ENCODE results near the gene DHX34.

The DHX34 gene

DNA sequence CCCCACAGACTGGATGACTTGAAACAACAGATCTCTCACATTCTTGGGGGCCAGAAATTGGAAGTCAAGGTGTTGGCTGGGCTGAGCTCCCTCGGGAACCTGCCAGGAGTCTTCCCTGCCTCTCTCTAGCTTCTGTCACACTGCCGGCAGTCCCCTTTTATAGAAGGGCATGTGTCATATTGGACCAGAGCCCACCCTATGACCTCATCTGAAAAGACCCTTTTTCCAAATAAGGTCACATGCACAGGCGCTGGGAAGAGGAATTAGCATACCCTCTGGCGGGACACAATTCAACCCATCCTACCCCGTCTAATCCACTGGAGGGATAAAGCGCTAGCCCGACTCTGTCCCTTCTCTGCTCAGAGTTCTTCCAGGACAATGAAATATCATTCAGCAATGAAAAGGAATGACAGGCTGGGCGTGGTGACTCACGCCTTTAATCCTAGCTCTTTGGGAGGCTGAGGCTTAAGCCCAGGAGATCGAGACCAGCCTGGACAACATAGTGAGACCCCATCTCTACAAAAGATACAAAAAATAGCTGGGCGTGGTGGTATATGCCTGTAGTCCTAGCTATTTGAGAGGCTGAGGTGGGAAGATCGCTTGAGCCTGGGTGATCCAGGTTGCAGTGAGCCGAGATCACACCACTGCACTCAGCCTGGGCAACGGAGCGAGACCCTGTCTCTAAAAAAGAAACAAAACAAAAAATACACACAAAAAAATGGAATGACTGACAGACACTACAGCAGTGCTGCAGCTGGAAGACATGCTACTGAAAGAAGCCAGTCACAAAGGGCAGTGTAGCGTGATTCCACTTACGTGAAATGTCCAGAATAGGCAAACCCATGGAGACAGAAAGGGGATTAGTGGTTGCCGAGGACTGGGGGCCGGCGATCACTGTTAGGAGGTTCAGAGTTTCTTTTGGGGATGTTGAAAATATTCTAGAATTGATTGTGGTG is 41.7 kb downstream of the DHX34 start:
- no peak for DNase-seq
- no peaks in the 10 kb centered on the region for H3K27me3 ChIP-seq (ENCODE audit: insufficient read depth, low read length, poor library complexity)
- WGBS (ENCODE audit: extremely low coverage, insufficient coverage, low lambda C conversion rate) = no CpG with 5 or more reads among the region's 20 CpGs
- no peak overlapping the region for H3K23ac ChIP-seq (ENCODE audit: low read length)
- no peak overlapping the region for H3K4me3 ChIP-seq (ENCODE audit: low read length)
- H3K4me1 ChIP-seq (ENCODE audit: control insufficient read depth, low read depth, low read length) = no peaks in the 10 kb centered on the region
- peak overlapping the region; percentile 77 for H3K27ac ChIP-seq (ENCODE audit: low read depth, low read length)
- no peak overlapping the region for H2AK5ac ChIP-seq (ENCODE audit: low read length)
- no peaks in the 10 kb centered on the region for H3K79me1 ChIP-seq (ENCODE audit: low read length)
- peak overlapping the region; percentile 66 for H2BK15ac ChIP-seq (replicated peaks; ENCODE audit: low read depth)
- H4K5ac ChIP-seq (ENCODE audit: low read length) = no peak overlapping the region
- no peak overlapping the region for H4K8ac ChIP-seq (ENCODE audit: low read depth, low read length)
- H2BK5ac ChIP-seq (ENCODE audit: low read length) = peak overlapping the region; percentile 38
- H3K4me2 ChIP-seq (ENCODE audit: low read length) = no peak overlapping the region
- H2BK120ac ChIP-seq (ENCODE audit: low read depth, low read length) = no peak overlapping the region
- H3K4ac ChIP-seq (ENCODE audit: low read depth, low read length) = peak overlapping the region; percentile 71
- no peaks in the 10 kb centered on the region for H3K79me2 ChIP-seq (ENCODE audit: control insufficient read depth, insufficient read depth, low read length)
- H3K9ac ChIP-seq (ENCODE audit: low read length) = no peak overlapping the region
- H3K56ac ChIP-seq (ENCODE audit: low read length) = peak overlapping the region; percentile 56
- H3K36me3 ChIP-seq (ENCODE audit: control insufficient read depth, insufficient read depth, low read length) = no peaks in the 10 kb centered on the region
- H3K18ac ChIP-seq (ENCODE audit: low read length) = peak overlapping the region; percentile 7

DNA sequence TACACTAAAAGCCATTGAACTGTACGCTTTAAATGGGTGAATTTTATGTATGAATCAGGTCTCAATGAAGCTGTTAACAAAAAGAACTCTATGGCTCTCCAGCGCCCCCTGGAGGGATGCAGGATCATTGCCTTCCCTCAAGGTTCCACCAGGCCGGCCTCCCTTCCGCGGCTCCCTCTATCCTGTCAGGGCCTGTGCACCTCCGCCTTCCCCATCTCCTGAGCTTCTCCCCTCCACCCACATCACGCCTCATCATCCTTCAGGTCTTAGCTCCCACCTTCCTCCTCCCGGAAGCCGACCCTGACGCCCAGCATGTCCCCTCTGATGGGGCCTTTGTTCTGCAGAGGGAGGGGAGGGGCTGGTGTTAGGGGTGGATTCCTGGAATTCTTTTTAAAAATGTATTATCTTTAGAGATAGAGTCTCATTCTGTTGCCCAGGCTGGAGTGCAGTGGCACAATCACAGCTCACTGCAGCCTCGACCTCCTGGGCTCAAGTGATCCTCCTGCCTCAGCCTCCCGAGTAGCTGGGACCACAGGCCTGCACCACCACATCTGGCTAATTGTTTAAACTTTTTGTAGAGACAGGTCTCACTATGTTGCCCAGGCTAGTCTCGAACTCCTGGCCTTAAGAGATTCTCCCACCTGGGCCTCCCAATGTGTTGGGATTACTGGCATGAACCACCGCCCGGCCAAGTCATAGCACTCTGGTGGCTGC is 42.6 kb downstream of the DHX34 start:
- Histone ChIP-seq H3K4me2 (ENCODE audit: low read length) (no peak overlapping the region), H4K8ac (ENCODE audit: low read depth, low read length) (no peak overlapping the region), H2AK5ac (ENCODE audit: low read length) (no peak overlapping the region), H3K18ac (ENCODE audit: low read length) (peak overlapping the region; percentile 98), H3K36me3 (ENCODE audit: control insufficient read depth, insufficient read depth, low read length) (no peaks in the 10 kb centered on the region), H3K4ac (ENCODE audit: low read depth, low read length) (peak overlapping the region; percentile 88), H3K4me3 (ENCODE audit: low read length) (no peak overlapping the region), H3K56ac (ENCODE audit: low read length) (peak overlapping the region; percentile 34), H3K9ac (ENCODE audit: low read length) (no peak overlapping the region), H3K4me1 (ENCODE audit: control insufficient read depth, low read depth, low read length) (no peaks in the 10 kb centered on the region), H2BK15ac (replicated peaks; ENCODE audit: low read depth) (no peak overlapping the region), H3K27ac (ENCODE audit: low read depth, low read length) (peak overlapping the region; percentile 85), H3K79me1 (ENCODE audit: low read length) (no peaks in the 10 kb centered on the region), H2BK120ac (ENCODE audit: low read depth, low read length) (no peak overlapping the region), H2BK5ac (ENCODE audit: low read length) (peak overlapping the region; percentile 93), H4K5ac (ENCODE audit: low read length) (peak overlapping the region; percentile 87), H3K23ac (ENCODE audit: low read length) (no peak overlapping the region), H3K79me2 (ENCODE audit: control insufficient read depth, insufficient read depth, low read length) (no peaks in the 10 kb centered on the region), H3K27me3 (ENCODE audit: insufficient read depth, low read length, poor library complexity) (no peaks in the 10 kb centered on the region)
- WGBS (ENCODE audit: extremely low coverage, insufficient coverage, low lambda C conversion rate) = no CpG with 5 or more reads among the region's 15 CpGs
- DNase-seq = peak; percentile 99

DNA sequence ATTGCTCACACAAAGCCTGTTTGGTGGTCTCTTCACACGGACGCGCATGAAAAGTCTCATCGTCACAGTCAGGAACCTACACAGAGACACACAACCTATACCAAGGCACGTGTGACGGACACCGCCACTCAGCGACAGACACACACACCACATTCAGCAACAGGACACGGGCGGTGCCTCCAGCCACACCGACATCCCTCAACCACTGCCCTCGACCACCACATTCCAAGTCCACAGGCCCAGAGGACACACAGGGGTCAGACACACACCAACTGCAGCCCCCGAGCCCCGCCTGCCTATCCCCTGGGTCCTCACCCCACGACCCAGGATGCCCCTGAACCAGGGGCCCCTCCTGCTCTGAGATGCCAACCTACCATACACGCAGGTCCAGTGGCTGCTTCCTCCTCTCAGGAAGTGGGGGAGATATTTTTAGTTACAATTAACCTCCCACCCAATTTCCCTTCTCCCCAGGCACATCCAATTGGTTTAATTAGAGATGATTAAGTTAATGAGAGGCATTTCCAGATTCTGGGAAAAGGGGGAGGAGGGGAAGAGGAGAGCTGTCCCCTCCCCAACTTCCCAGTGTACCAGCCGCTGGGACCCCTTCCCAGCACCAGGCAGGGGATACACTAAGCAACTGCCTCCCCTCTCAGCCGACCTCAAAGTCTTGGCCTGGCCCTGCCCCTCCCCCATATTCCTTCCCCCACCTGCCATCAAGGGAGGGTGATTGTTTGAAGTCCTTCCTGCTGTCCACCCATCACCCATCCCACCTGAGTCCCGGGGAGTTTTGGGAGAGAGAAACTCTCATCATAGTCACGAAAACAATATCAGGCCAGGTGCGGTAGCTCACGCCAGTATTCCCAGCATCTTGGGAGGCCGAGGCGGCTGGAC is 49.8 kb downstream of the DHX34 start:
- no CpG with 5 or more reads among the region's 24 CpGs for WGBS (ENCODE audit: extremely low coverage, insufficient coverage, low lambda C conversion rate)
- H3K4me2 ChIP-seq (ENCODE audit: low read length) = no peak overlapping the region
- peak overlapping the region; percentile 95 for H3K27ac ChIP-seq (ENCODE audit: low read depth, low read length)
- peak; percentile 69 for DNase-seq
- no peak overlapping the region for H2BK15ac ChIP-seq (replicated peaks; ENCODE audit: low read depth)
- H3K4me1 ChIP-seq (ENCODE audit: control insufficient read depth, low read depth, low read length) = peaks cover 8% of the 10 kb centered on the region
- H4K8ac ChIP-seq (ENCODE audit: low read depth, low read length) = no peak overlapping the region
- H4K5ac ChIP-seq (ENCODE audit: low read length) = no peak overlapping the region
- peak overlapping the region; percentile 73 for H3K4ac ChIP-seq (ENCODE audit: low read depth, low read length)
- H3K18ac ChIP-seq (ENCODE audit: low read length) = peak overlapping the region; percentile 43
- H2BK120ac ChIP-seq (ENCODE audit: low read depth, low read length) = peak overlapping the region; percentile 83
- peaks cover 3% of the 10 kb centered on the region for H3K36me3 ChIP-seq (ENCODE audit: control insufficient read depth, insufficient read depth, low read length)
- H3K27me3 ChIP-seq (ENCODE audit: insufficient read depth, low read length, poor library complexity) = no peaks in the 10 kb centered on the region
- H2AK5ac ChIP-seq (ENCODE audit: low read length) = peak overlapping the region; percentile 54
- H3K4me3 ChIP-seq (ENCODE audit: low read length) = no peak overlapping the region
- peak overlapping the region; percentile 63 for H3K9ac ChIP-seq (ENCODE audit: low read length)
- H3K79me2 ChIP-seq (ENCODE audit: control insufficient read depth, insufficient read depth, low read length) = no peaks in the 10 kb centered on the region
- H3K56ac ChIP-seq (ENCODE audit: low read length) = peak overlapping the region; percentile 94
- peak overlapping the region; percentile 97 for H2BK5ac ChIP-seq (ENCODE audit: low read length)
- H3K79me1 ChIP-seq (ENCODE audit: low read length) = no peaks in the 10 kb centered on the region
- peak overlapping the region; percentile 83 for H3K23ac ChIP-seq (ENCODE audit: low read length)

DNA sequence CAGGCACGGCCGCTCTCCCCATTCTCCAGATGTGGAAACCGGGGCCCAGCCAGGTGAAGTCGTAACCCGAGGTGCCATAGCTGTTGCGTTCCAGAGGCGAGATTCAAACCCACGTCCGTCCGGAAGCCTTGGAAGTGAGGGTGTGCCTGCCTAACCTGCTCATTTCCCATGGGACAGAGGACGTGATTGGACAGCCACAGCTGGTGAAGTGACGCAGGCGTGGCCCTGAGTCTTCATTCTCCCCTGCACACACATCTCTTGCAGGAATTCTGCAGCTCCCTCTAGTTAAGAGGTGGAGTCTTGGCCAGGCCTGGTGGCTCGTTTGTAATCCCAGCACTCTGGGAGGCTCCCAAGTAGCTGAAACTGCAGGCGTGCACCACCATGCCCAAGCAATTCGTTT is 53.4 kb downstream of the DHX34 start:
- Histone ChIP-seq H3K4ac (ENCODE audit: low read depth, low read length) (no peak overlapping the region), H3K4me2 (ENCODE audit: low read length) (no peak overlapping the region), H3K4me3 (ENCODE audit: low read length) (no peak overlapping the region), H2AK5ac (ENCODE audit: low read length) (no peak overlapping the region), H3K79me2 (ENCODE audit: control insufficient read depth, insufficient read depth, low read length) (no peaks in the 10 kb centered on the region), H3K27me3 (ENCODE audit: insufficient read depth, low read length, poor library complexity) (no peaks in the 10 kb centered on the region), H2BK15ac (replicated peaks; ENCODE audit: low read depth) (no peak overlapping the region), H3K79me1 (ENCODE audit: low read length) (no peaks in the 10 kb centered on the region), H2BK120ac (ENCODE audit: low read depth, low read length) (no peak overlapping the region), H3K23ac (ENCODE audit: low read length) (no peak overlapping the region), H4K5ac (ENCODE audit: low read length) (no peak overlapping the region), H3K4me1 (ENCODE audit: control insufficient read depth, low read depth, low read length) (peaks cover 8% of the 10 kb centered on the region), H2BK5ac (ENCODE audit: low read length) (no peak overlapping the region), H3K36me3 (ENCODE audit: control insufficient read depth, insufficient read depth, low read length) (peaks cover 4% of the 10 kb centered on the region), H3K27ac (ENCODE audit: low read depth, low read length) (no peak overlapping the region), H3K9ac (ENCODE audit: low read length) (no peak overlapping the region), H4K8ac (ENCODE audit: low read depth, low read length) (no peak overlapping the region), H3K56ac (ENCODE audit: low read length) (peak overlapping the region; percentile 34), H3K18ac (ENCODE audit: low read length) (no peak overlapping the region)
- no peak for DNase-seq
- no CpG with 5 or more reads among the region's 16 CpGs for WGBS (ENCODE audit: extremely low coverage, insufficient coverage, low lambda C conversion rate)

DNA sequence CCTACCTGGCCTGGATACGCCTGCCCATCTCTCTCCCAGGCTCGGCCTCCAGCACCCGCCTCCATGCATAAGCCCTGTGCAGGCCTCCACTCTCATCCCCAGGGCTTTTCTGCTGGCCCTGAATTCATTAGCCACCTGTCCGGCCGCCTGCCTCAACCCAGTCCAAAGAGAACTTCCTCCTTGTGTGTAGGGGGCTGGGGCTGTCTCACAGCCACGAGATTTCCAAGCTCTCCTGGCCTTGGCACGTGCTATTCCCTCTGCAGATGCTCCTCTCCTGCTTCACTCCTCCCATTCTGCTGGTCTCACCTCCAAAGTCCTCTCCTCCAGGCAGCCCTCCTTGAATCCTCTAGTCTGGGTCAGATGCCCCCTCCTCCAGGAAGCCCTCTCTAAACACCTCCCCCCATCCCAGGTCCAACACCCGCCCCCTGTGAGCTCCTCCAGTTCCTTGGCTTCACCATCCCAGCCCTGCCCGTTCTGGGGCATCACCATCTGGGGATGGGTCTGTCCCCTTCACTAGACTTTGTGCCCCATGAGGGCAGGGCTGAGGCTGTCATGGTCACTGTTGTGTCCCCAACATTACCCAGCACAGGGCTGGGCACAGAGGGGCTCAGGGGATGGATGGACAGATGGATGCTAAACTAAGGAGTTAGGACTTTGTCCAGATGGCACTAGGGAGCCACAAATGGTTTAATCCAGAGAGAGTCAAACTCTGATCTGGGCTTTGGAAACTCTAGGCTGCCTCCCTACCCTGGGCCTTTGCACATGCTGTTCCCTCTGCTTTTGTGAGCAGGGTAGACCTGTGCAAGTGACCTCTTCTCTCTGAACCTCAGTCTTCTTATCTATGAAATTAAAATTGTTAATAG is 55.5 kb downstream of the DHX34 start:
- Histone ChIP-seq H3K36me3 (ENCODE audit: control insufficient read depth, insufficient read depth, low read length) (peaks cover 4% of the 10 kb centered on the region), H3K4me2 (ENCODE audit: low read length) (no peak overlapping the region), H3K79me2 (ENCODE audit: control insufficient read depth, insufficient read depth, low read length) (no peaks in the 10 kb centered on the region), H2BK5ac (ENCODE audit: low read length) (no peak overlapping the region), H2BK120ac (ENCODE audit: low read depth, low read length) (no peak overlapping the region), H3K9ac (ENCODE audit: low read length) (no peak overlapping the region), H2BK15ac (replicated peaks; ENCODE audit: low read depth) (no peak overlapping the region), H4K5ac (ENCODE audit: low read length) (no peak overlapping the region), H3K4ac (ENCODE audit: low read depth, low read length) (no peak overlapping the region), H3K27ac (ENCODE audit: low read depth, low read length) (no peak overlapping the region), H3K56ac (ENCODE audit: low read length) (no peak overlapping the region), H3K79me1 (ENCODE audit: low read length) (no peaks in the 10 kb centered on the region), H4K8ac (ENCODE audit: low read depth, low read length) (no peak overlapping the region), H3K4me1 (ENCODE audit: control insufficient read depth, low read depth, low read length) (no peaks in the 10 kb centered on the region), H3K23ac (ENCODE audit: low read length) (no peak overlapping the region), H2AK5ac (ENCODE audit: low read length) (no peak overlapping the region), H3K27me3 (ENCODE audit: insufficient read depth, low read length, poor library complexity) (no peaks in the 10 kb centered on the region), H3K18ac (ENCODE audit: low read length) (no peak overlapping the region), H3K4me3 (ENCODE audit: low read length) (no peak overlapping the region)
- DNase-seq = no peak
- WGBS (ENCODE audit: extremely low coverage, insufficient coverage, low lambda C conversion rate) = no CpG with 5 or more reads among the region's 9 CpGs
